ENCODE measurements around the gene PRKCA.
"Not testable (repeated sequence)": the region's sequence is repeated elsewhere in the genome, so short reads cannot be mapped to it uniquely, and the experiment has no call there.

Gene PRKCA

GRCh38 chr17:66342263-66342662, 39.9 kb downstream of the PRKCA start:
- not testable (repeated sequence) for H2AK5ac ChIP-seq (ENCODE audit: low read depth, low read length); H3K27me3 ChIP-seq (ENCODE audit: control insufficient read depth in 3 of 3, insufficient read depth in 3 of 3, low read depth in 1 of 3, low read length in 3 of 3); H3K23ac ChIP-seq (ENCODE audit: low read depth, low read length, poor library complexity); H3K4me3 ChIP-seq (ENCODE audit: low read length in 2 of 2); H3K9me3 ChIP-seq (replicated peaks in 1 of 2; ENCODE audit: control insufficient read depth in 2 of 2, insufficient read depth in 1 of 2, low read depth in 1 of 2, low read length in 2 of 2); H2BK15ac ChIP-seq (ENCODE audit: low read length); H3K27ac ChIP-seq (replicated peaks; ENCODE audit: low read length); H2AFZ ChIP-seq (ENCODE audit: low read length); H3K4me2 ChIP-seq (ENCODE audit: insufficient read depth, low read length, poor library complexity, severe bottlenecking); H3K4ac ChIP-seq (ENCODE audit: low read length); H3K18ac ChIP-seq (ENCODE audit: low read length); H2BK120ac ChIP-seq (ENCODE audit: low read depth, low read length); DNase-seq (ENCODE audit: low spot score); H4K8ac ChIP-seq (ENCODE audit: low read depth, low read length); H3K9ac ChIP-seq (ENCODE audit: low read depth, low read length, poor library complexity); H3K36me3 ChIP-seq (replicated peaks in 1 of 2; ENCODE audit: control insufficient read depth in 2 of 2, insufficient read depth in 2 of 2, low read length in 2 of 2); H2BK5ac ChIP-seq (ENCODE audit: low read length); H4K91ac ChIP-seq (ENCODE audit: low read depth, low read length, poor library complexity); H3K79me1 ChIP-seq (ENCODE audit: low read depth, low read length); H3K4me1 ChIP-seq (ENCODE audit: control insufficient read depth in 2 of 2, insufficient read depth in 1 of 2, low read depth in 1 of 2, low read length in 2 of 2); H3K14ac ChIP-seq (ENCODE audit: low read length); H2BK12ac ChIP-seq (ENCODE audit: low read length)
- WGBS, 2 donors (ENCODE audit: extremely low coverage in 2 of 2, insufficient read length in 2 of 2, insufficient replicate concordance in 1 of 2): no CpG with 5 or more reads among the region's 4 CpGs

- H2BK120ac ChIP-seq (ENCODE audit: low read depth, low read length): no peak overlapping the region
- DNase-seq (ENCODE audit: low spot score): no peak
- H4K8ac ChIP-seq (ENCODE audit: low read depth, low read length): no peak overlapping the region
- H2AFZ ChIP-seq (ENCODE audit: low read length): no peak overlapping the region
- no peak overlapping the region for H3K23ac ChIP-seq (ENCODE audit: low read depth, low read length, poor library complexity)
- no peaks in the 10 kb centered on the region for H3K9me3 ChIP-seq (replicated peaks in 1 of 2; ENCODE audit: control insufficient read depth in 2 of 2, insufficient read depth in 1 of 2, low read depth in 1 of 2, low read length in 2 of 2)
- H3K4me1 ChIP-seq (ENCODE audit: control insufficient read depth in 2 of 2, insufficient read depth in 1 of 2, low read depth in 1 of 2, low read length in 2 of 2): peaks cover 1 to 6% of the 10 kb centered on the region in 2 donors
- no peak overlapping the region for H2BK12ac ChIP-seq (ENCODE audit: low read length)
- no peak overlapping the region for H2BK5ac ChIP-seq (ENCODE audit: low read length)
- no peaks in the 10 kb centered on the region for H3K79me1 ChIP-seq (ENCODE audit: low read depth, low read length)
- no peak overlapping the region for H3K14ac ChIP-seq (ENCODE audit: low read length)
- no peak overlapping the region for H3K4me3 ChIP-seq (ENCODE audit: low read length in 2 of 2)
- H2AK5ac ChIP-seq (ENCODE audit: low read depth, low read length): no peak overlapping the region
- no peak overlapping the region for H4K91ac ChIP-seq (ENCODE audit: low read depth, low read length, poor library complexity)
- H3K27ac ChIP-seq (replicated peaks; ENCODE audit: low read length): no peak overlapping the region
- H3K4ac ChIP-seq (ENCODE audit: low read length): no peak overlapping the region
- no peak overlapping the region for H3K4me2 ChIP-seq (ENCODE audit: insufficient read depth, low read length, poor library complexity, severe bottlenecking)
- H3K36me3 ChIP-seq (replicated peaks in 1 of 2; ENCODE audit: control insufficient read depth in 2 of 2, insufficient read depth in 2 of 2, low read length in 2 of 2): no peaks in the 10 kb centered on the region
- no peaks in the 10 kb centered on the region for H3K27me3 ChIP-seq (ENCODE audit: control insufficient read depth in 3 of 3, insufficient read depth in 3 of 3, low read depth in 1 of 3, low read length in 3 of 3)
- no peak overlapping the region for H3K9ac ChIP-seq (ENCODE audit: low read depth, low read length, poor library complexity)
- H3K18ac ChIP-seq (ENCODE audit: low read length): no peak overlapping the region
- WGBS, 2 donors (ENCODE audit: extremely low coverage in 2 of 2, insufficient read length in 2 of 2, insufficient replicate concordance in 1 of 2): no CpG with 5 or more reads among the region's 3 CpGs
- no peak overlapping the region for H2BK15ac ChIP-seq (ENCODE audit: low read length)
Observed at GRCh38 chr17:66343531-66344078, 41.2 kb downstream of the PRKCA start.

- Histone ChIP-seq H3K4me3 (ENCODE audit: low read length in 2 of 2) (no peak overlapping the region), H3K27ac (replicated peaks; ENCODE audit: low read length) (no peak overlapping the region), H3K9ac (ENCODE audit: low read depth, low read length, poor library complexity) (no peak overlapping the region), H3K36me3 (replicated peaks in 1 of 2; ENCODE audit: control insufficient read depth in 2 of 2, insufficient read depth in 2 of 2, low read length in 2 of 2) (no peaks in the 10 kb centered on the region), H3K4me2 (ENCODE audit: insufficient read depth, low read length, poor library complexity, severe bottlenecking) (no peak overlapping the region), H4K8ac (ENCODE audit: low read depth, low read length) (no peak overlapping the region), H3K14ac (ENCODE audit: low read length) (no peak overlapping the region), H3K79me1 (ENCODE audit: low read depth, low read length) (no peaks in the 10 kb centered on the region), H2AK5ac (ENCODE audit: low read depth, low read length) (no peak overlapping the region), H3K4me1 (ENCODE audit: control insufficient read depth in 2 of 2, insufficient read depth in 1 of 2, low read depth in 1 of 2, low read length in 2 of 2) (peaks cover 3 to 8% of the 10 kb centered on the region in 2 donors), H2BK15ac (ENCODE audit: low read length) (no peak overlapping the region), H2AFZ (ENCODE audit: low read length) (no peak overlapping the region), H3K18ac (ENCODE audit: low read length) (no peak overlapping the region), H2BK12ac (ENCODE audit: low read length) (no peak overlapping the region), H3K9me3 (replicated peaks in 1 of 2; ENCODE audit: control insufficient read depth in 2 of 2, insufficient read depth in 1 of 2, low read depth in 1 of 2, low read length in 2 of 2) (no peaks in the 10 kb centered on the region), H2BK120ac (ENCODE audit: low read depth, low read length) (no peak overlapping the region), H3K23ac (ENCODE audit: low read depth, low read length, poor library complexity) (no peak overlapping the region), H3K27me3 (ENCODE audit: control insufficient read depth in 3 of 3, insufficient read depth in 3 of 3, low read depth in 1 of 3, low read length in 3 of 3) (peaks cover 0 to 2% (median 0%) of the 10 kb centered on the region in 3 experiments), H4K91ac (ENCODE audit: low read depth, low read length, poor library complexity) (no peak overlapping the region), H3K4ac (ENCODE audit: low read length) (no peak overlapping the region), H2BK5ac (ENCODE audit: low read length) (no peak overlapping the region)
- no CpG with 5 or more reads among the region's 4 CpGs for WGBS, 2 donors (ENCODE audit: extremely low coverage in 2 of 2, insufficient read length in 2 of 2, insufficient replicate concordance in 1 of 2)
- no peak for DNase-seq (ENCODE audit: low spot score)
Observed at GRCh38 chr17:66344473-66344872, 42.1 kb downstream of the PRKCA start.

- peaks cover 5 to 8% of the 10 kb centered on the region in 2 donors for H3K4me1 ChIP-seq (ENCODE audit: control insufficient read depth in 2 of 2, insufficient read depth in 1 of 2, low read depth in 1 of 2, low read length in 2 of 2)
- no peak overlapping the region for H3K27ac ChIP-seq (replicated peaks; ENCODE audit: low read length)
- H2AK5ac ChIP-seq (ENCODE audit: low read depth, low read length): no peak overlapping the region
- H2BK5ac ChIP-seq (ENCODE audit: low read length): no peak overlapping the region
- H2BK15ac ChIP-seq (ENCODE audit: low read length): no peak overlapping the region
- H3K27me3 ChIP-seq (ENCODE audit: control insufficient read depth in 3 of 3, insufficient read depth in 3 of 3, low read depth in 1 of 3, low read length in 3 of 3): peaks cover 0 to 2% (median 0%) of the 10 kb centered on the region in 3 experiments
- no peak overlapping the region for H3K4ac ChIP-seq (ENCODE audit: low read length)
- no peak overlapping the region for H3K18ac ChIP-seq (ENCODE audit: low read length)
- H3K4me3 ChIP-seq (ENCODE audit: low read length in 2 of 2): no peak overlapping the region
- no peak overlapping the region for H3K14ac ChIP-seq (ENCODE audit: low read length)
- H3K79me1 ChIP-seq (ENCODE audit: low read depth, low read length): no peaks in the 10 kb centered on the region
- H3K9me3 ChIP-seq (replicated peaks in 1 of 2; ENCODE audit: control insufficient read depth in 2 of 2, insufficient read depth in 1 of 2, low read depth in 1 of 2, low read length in 2 of 2): no peaks in the 10 kb centered on the region
- H2AFZ ChIP-seq (ENCODE audit: low read length): no peak overlapping the region
- no peak overlapping the region for H4K8ac ChIP-seq (ENCODE audit: low read depth, low read length)
- no peak overlapping the region for H3K9ac ChIP-seq (ENCODE audit: low read depth, low read length, poor library complexity)
- H2BK12ac ChIP-seq (ENCODE audit: low read length): no peak overlapping the region
- H2BK120ac ChIP-seq (ENCODE audit: low read depth, low read length): no peak overlapping the region
- H3K36me3 ChIP-seq (replicated peaks in 1 of 2; ENCODE audit: control insufficient read depth in 2 of 2, insufficient read depth in 2 of 2, low read length in 2 of 2): no peaks in the 10 kb centered on the region
- H3K23ac ChIP-seq (ENCODE audit: low read depth, low read length, poor library complexity): no peak overlapping the region
- H3K4me2 ChIP-seq (ENCODE audit: insufficient read depth, low read length, poor library complexity, severe bottlenecking): no peak overlapping the region
- WGBS, 2 donors (ENCODE audit: extremely low coverage in 2 of 2, insufficient read length in 2 of 2, insufficient replicate concordance in 1 of 2): no CpG with 5 or more reads among the region's 4 CpGs
- no peak overlapping the region for H4K91ac ChIP-seq (ENCODE audit: low read depth, low read length, poor library complexity)
- no peak for DNase-seq (ENCODE audit: low spot score)
Observed at GRCh38 chr17:66345264-66345663, 42.9 kb downstream of the PRKCA start.

Measured in neuronal stem cell (in vitro differentiated cells).